Measurements from ENCODE around the gene MOV10. TPM values are rescaled to one million over a fixed set of nuclear protein-coding genes. Genes with fewer than 3 reads are reported as not detected.

MOV10 gene
- polyA plus RNA-seq, 1 donor from 2014 or later, result 1.4 TPM

- no peak overlapping the region for H3K4me3 ChIP-seq (ENCODE audit: low read length)
- no peaks in the 10 kb centered on the region for H3F3A ChIP-seq (ENCODE audit: insufficient read depth, low read length, poor library complexity, severe bottlenecking)
- no peak overlapping the region for H3K27ac ChIP-seq (ENCODE audit: low read length)
- no peaks in the 10 kb centered on the region for H3K9me2 ChIP-seq (ENCODE audit: insufficient read depth, low read length)
- no peaks in the 10 kb centered on the region for H3K9me3 ChIP-seq (ENCODE audit: low read length)
- no peak overlapping the region for H2AFZ ChIP-seq (ENCODE audit: low read depth, low read length)
- H4K20me1 ChIP-seq (ENCODE audit: insufficient read depth), result no peaks in the 10 kb centered on the region
- no peaks in the 10 kb centered on the region for H3K27me3 ChIP-seq (ENCODE audit: insufficient read depth, low read depth, low read length)
- no peaks in the 10 kb centered on the region for H3K79me2 ChIP-seq (replicated peaks; ENCODE audit: insufficient read depth, low read length)
- H3K4me2 ChIP-seq (ENCODE audit: low read length), result no peak overlapping the region
- no peak for TF ChIP-seq MXI1 (conservative IDR thresholded peaks at IDR 0.05; ENCODE audit: poor library complexity, severe bottlenecking)
- no peak for TF ChIP-seq TAF1 (IDR thresholded peaks at IDR 0.05; ENCODE audit: low read depth)
- TF ChIP-seq SMC3 (conservative IDR thresholded peaks at IDR 0.05; ENCODE audit: poor library complexity), result no peak
- no peak for TF ChIP-seq EZH2 (IDR thresholded peaks at IDR 0.05; ENCODE audit: borderline replicate concordance, insufficient read depth, low read length, poor library complexity, severe bottlenecking)
- no peak for TF ChIP-seq RAD21 (conservative IDR thresholded peaks at IDR 0.05)
- no peak for TF ChIP-seq REST (IDR thresholded peaks at IDR 0.05; ENCODE audit: borderline replicate concordance)
- TF ChIP-seq, protein P1, sequence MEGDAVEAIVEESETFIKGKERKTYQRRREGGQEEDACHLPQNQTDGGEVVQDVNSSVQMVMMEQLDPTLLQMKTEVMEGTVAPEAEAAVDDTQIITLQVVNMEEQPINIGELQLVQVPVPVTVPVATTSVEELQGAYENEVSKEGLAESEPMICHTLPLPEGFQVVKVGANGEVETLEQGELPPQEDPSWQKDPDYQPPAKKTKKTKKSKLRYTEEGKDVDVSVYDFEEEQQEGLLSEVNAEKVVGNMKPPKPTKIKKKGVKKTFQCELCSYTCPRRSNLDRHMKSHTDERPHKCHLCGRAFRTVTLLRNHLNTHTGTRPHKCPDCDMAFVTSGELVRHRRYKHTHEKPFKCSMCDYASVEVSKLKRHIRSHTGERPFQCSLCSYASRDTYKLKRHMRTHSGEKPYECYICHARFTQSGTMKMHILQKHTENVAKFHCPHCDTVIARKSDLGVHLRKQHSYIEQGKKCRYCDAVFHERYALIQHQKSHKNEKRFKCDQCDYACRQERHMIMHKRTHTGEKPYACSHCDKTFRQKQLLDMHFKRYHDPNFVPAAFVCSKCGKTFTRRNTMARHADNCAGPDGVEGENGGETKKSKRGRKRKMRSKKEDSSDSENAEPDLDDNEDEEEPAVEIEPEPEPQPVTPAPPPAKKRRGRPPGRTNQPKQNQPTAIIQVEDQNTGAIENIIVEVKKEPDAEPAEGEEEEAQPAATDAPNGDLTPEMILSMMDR (IDR thresholded peaks at IDR 0.05; ENCODE audit: poor library complexity, severe bottlenecking), result no peak
- TF ChIP-seq EP300 (conservative IDR thresholded peaks at IDR 0.05; ENCODE audit: poor library complexity, severe bottlenecking), result no peak
- no peak for TF ChIP-seq POLR2AphosphoS5 (IDR thresholded peaks at IDR 0.05)
- no peak overlapping the region for H3K9ac ChIP-seq (ENCODE audit: low read length)
- no peaks in the 10 kb centered on the region for H3K36me3 ChIP-seq (ENCODE audit: insufficient read depth, low read length)
Observed at GRCh38 chr1:112687361-112687760, 12.9 kb downstream of the MOV10 start.

DNA sequence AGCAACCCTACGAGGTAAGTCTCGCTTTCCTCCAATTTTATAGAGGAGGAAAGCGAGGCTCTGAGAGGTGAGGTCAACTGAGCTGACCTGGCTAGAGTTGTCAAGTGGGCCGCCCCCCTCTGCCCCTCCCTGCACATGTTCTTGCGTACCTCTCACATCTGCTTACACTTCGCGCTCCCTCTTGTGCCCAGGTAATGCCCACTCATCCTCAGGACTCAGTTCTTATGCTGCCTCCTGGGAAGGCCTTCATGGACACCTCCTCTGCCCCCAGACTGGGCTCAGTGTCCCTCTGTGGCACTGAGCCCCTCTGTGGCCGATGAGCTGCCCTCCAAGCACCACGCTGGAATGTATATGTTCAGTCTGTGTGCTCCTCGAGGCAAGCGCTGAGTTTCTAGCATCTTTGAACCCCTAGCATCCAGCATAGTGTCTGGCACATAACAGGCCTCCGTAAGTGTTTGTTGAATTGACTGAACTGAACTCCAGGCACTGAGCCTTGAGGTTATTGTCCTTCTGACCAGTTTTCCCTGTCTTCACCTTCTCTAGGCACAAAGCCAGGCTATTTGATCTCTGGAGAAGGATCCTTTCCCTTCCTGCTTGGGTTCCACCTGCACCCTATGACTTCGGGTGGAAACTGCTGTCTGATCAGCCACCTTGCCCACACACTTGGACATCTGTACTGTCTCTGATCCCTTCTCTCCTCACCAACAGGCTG, 13.5 kb downstream of the MOV10 start:
- Histone ChIP-seq H3K27me3 (ENCODE audit: insufficient read depth, low read depth, low read length) (no peaks in the 10 kb centered on the region), H3K9me2 (ENCODE audit: insufficient read depth, low read length) (no peaks in the 10 kb centered on the region), H3K9ac (ENCODE audit: low read length) (no peak overlapping the region), H3K4me2 (ENCODE audit: low read length) (no peak overlapping the region), H2AFZ (ENCODE audit: low read depth, low read length) (no peak overlapping the region), H3K9me3 (ENCODE audit: low read length) (no peaks in the 10 kb centered on the region), H3F3A (ENCODE audit: insufficient read depth, low read length, poor library complexity, severe bottlenecking) (no peaks in the 10 kb centered on the region), H3K4me3 (ENCODE audit: low read length) (no peak overlapping the region), H4K20me1 (ENCODE audit: insufficient read depth) (no peaks in the 10 kb centered on the region), H3K27ac (ENCODE audit: low read length) (no peak overlapping the region), H3K36me3 (ENCODE audit: insufficient read depth, low read length) (no peaks in the 10 kb centered on the region), H3K79me2 (replicated peaks; ENCODE audit: insufficient read depth, low read length) (no peaks in the 10 kb centered on the region)
- no peak for TF ChIP-seq TAF1 (IDR thresholded peaks at IDR 0.05; ENCODE audit: low read depth)
- no peak for TF ChIP-seq MXI1 (conservative IDR thresholded peaks at IDR 0.05; ENCODE audit: poor library complexity, severe bottlenecking)
- TF ChIP-seq EZH2 (IDR thresholded peaks at IDR 0.05; ENCODE audit: borderline replicate concordance, insufficient read depth, low read length, poor library complexity, severe bottlenecking), result no peak
- no peak for TF ChIP-seq POLR2AphosphoS5 (IDR thresholded peaks at IDR 0.05)
- no peak for TF ChIP-seq RAD21 (conservative IDR thresholded peaks at IDR 0.05)
- TF ChIP-seq SMC3 (conservative IDR thresholded peaks at IDR 0.05; ENCODE audit: poor library complexity), result no peak
- TF ChIP-seq REST (IDR thresholded peaks at IDR 0.05; ENCODE audit: borderline replicate concordance), result no peak
- TF ChIP-seq, protein P1 (IDR thresholded peaks at IDR 0.05; ENCODE audit: poor library complexity, severe bottlenecking), result no peak
- no peak for TF ChIP-seq EP300 (conservative IDR thresholded peaks at IDR 0.05; ENCODE audit: poor library complexity, severe bottlenecking)
